ENCODE data around the gene UGT1A10.

The UGT1A10 gene

GRCh38 chr2:233680361-233681045 lies 44.3 kb downstream of the UGT1A10 start:
- in situ Hi-C loops (cut with MboI; ENCODE audit: low pct_unique_long_range_greater_than_20kb, low sequenced_read_pairs, unreplicated experiment): no loop called here
- no peak for DNase-seq (ENCODE audit: low spot score)
- TF ChIP-seq CTCF (IDR thresholded peaks at IDR 0.05; ENCODE audit: extremely low read depth, insufficient read depth, missing control alignments): no peak

- DNase-seq (ENCODE audit: low spot score): no peak
- in situ Hi-C loops (cut with MboI; ENCODE audit: low pct_unique_long_range_greater_than_20kb, low sequenced_read_pairs, unreplicated experiment): no loop called here
- TF ChIP-seq CTCF (IDR thresholded peaks at IDR 0.05; ENCODE audit: extremely low read depth, insufficient read depth, missing control alignments): no peak
Measured at GRCh38 chr2:233681521-233682099, 45.4 kb downstream of the UGT1A10 start, which contains the start of gene UGT1A7. UGT1A7 (plus strand) TSS chr2:233681901; CDS start chr2:233681938, 37 bp downstream.

GRCh38 chr2:233684640-233685039 lies 48.4 kb downstream of the UGT1A10 start:
- in situ Hi-C loops (cut with MboI; ENCODE audit: low pct_unique_long_range_greater_than_20kb, low sequenced_read_pairs, unreplicated experiment): no loop called here
- DNase-seq (ENCODE audit: low spot score): no peak
- no peak for TF ChIP-seq CTCF (IDR thresholded peaks at IDR 0.05; ENCODE audit: extremely low read depth, insufficient read depth, missing control alignments)

- in situ Hi-C loops (cut with MboI; ENCODE audit: low pct_unique_long_range_greater_than_20kb, low sequenced_read_pairs, unreplicated experiment): no loop called here
- TF ChIP-seq CTCF (IDR thresholded peaks at IDR 0.05; ENCODE audit: extremely low read depth, insufficient read depth, missing control alignments): no peak
- no peak for DNase-seq (ENCODE audit: low spot score)
Measured at GRCh38 chr2:233686928-233687327, 50.7 kb downstream of the UGT1A10 start.

- in situ Hi-C loops (cut with MboI; ENCODE audit: low pct_unique_long_range_greater_than_20kb, low sequenced_read_pairs, unreplicated experiment): no loop called here
- no peak for TF ChIP-seq CTCF (IDR thresholded peaks at IDR 0.05; ENCODE audit: extremely low read depth, insufficient read depth, missing control alignments)
- no peak for DNase-seq (ENCODE audit: low spot score)
Measured at GRCh38 chr2:233688341-233688740, 52.1 kb downstream of the UGT1A10 start.

GRCh38 chr2:233689031-233689430 lies 52.8 kb downstream of the UGT1A10 start:
- in situ Hi-C loops (cut with MboI; ENCODE audit: low pct_unique_long_range_greater_than_20kb, low sequenced_read_pairs, unreplicated experiment): no loop called here
- TF ChIP-seq CTCF (IDR thresholded peaks at IDR 0.05; ENCODE audit: extremely low read depth, insufficient read depth, missing control alignments): no peak

More at GRCh38 chr2:233689031-233689430, 52.8 kb downstream of the UGT1A10 start:
- no peak for DNase-seq (ENCODE audit: low spot score)

All from GM13977 (cell line).